ENCODE measurements around the gene ACSF2.
"Not testable (repeated sequence)": the region's sequence is repeated elsewhere in the genome, so short reads cannot be mapped to it uniquely, and the experiment has no call there.

ACSF2 gene

GRCh38 chr17:50464736-50465135, 38.7 kb downstream of the ACSF2 start:
- DNase-seq (ENCODE audit: low read depth) = no peak

GRCh38 chr17:50465171-50465570, 39.2 kb downstream of the ACSF2 start:
- no peak for DNase-seq (ENCODE audit: low read depth)

GRCh38 chr17:50465635-50466034, 39.6 kb downstream of the ACSF2 start:
- no peak for DNase-seq (ENCODE audit: low read depth)

GRCh38 chr17:50466371-50467113, 40.5 kb downstream of the ACSF2 start:
- no peak for DNase-seq (ENCODE audit: low read depth)

GRCh38 chr17:50467114-50467854, 41.3 kb downstream of the ACSF2 start:
- no peak for DNase-seq (ENCODE audit: low read depth)

- DNase-seq (ENCODE audit: low read depth) = no peak
These were observed 41.9 kb downstream of the ACSF2 start for GRCh38 chr17:50467855-50468303.

- no peak for DNase-seq (ENCODE audit: low read depth)
These were observed 42.5 kb downstream of the ACSF2 start, which contains the start of gene CHAD for GRCh38 chr17:50468304-50469207. TSS of gene CHAD (minus strand) at chr17:50468880. CDS start at chr17:50468813, 67 bp downstream.

- DNase-seq (ENCODE audit: low read depth) = no peak
These were observed 43.2 kb downstream of the ACSF2 start for GRCh38 chr17:50469208-50469605.

GRCh38 chr17:50469671-50470305, 43.8 kb downstream of the ACSF2 start:
- DNase-seq (ENCODE audit: low read depth) = no peak

- DNase-seq (ENCODE audit: low read depth) = no peak
These were observed 44.4 kb downstream of the ACSF2 start for GRCh38 chr17:50470426-50470825.

- DNase-seq (ENCODE audit: low read depth) = no peak
These were observed 45.2 kb downstream of the ACSF2 start for GRCh38 chr17:50471009-50471905.

GRCh38 chr17:50472286-50472685, 46.3 kb downstream of the ACSF2 start:
- DNase-seq (ENCODE audit: low read depth) = no peak

GRCh38 chr17:50472761-50473161, 46.7 kb downstream of the ACSF2 start:
- not testable (repeated sequence) for DNase-seq (ENCODE audit: low read depth)

GRCh38 chr17:50473901-50474300, 47.9 kb downstream of the ACSF2 start:
- no peak for DNase-seq (ENCODE audit: low read depth)

GRCh38 chr17:50474523-50474922, 48.5 kb downstream of the ACSF2 start:
- DNase-seq (ENCODE audit: low read depth) = no peak

GRCh38 chr17:50475362-50475761, 49.3 kb downstream of the ACSF2 start:
- no peak for DNase-seq (ENCODE audit: low read depth)

GRCh38 chr17:50475775-50476544, 49.9 kb downstream of the ACSF2 start:
- not testable (repeated sequence) for DNase-seq (ENCODE audit: low read depth)

- no peak for DNase-seq (ENCODE audit: low read depth)
These were observed 50.7 kb downstream of the ACSF2 start for GRCh38 chr17:50476545-50477315.

- DNase-seq (ENCODE audit: low read depth) = no peak
These were observed 52.0 kb downstream of the ACSF2 start for GRCh38 chr17:50477976-50478375.
